DND-41 (cell line): ENCODE results near the gene STRN3.
"Not testable (repeated sequence)": the region's sequence is repeated elsewhere in the genome, so short reads cannot be mapped to it uniquely, and the experiment has no call there.

ENCODE experiments used
- ATAC-seq: fragments of 200-7000 bp; cut with Tn5 transposase; 3 replicates; pipeline ENCODE4 v1.9.1; 2021; ENCODE audit warnings: low read depth; ENCODE audit not compliant: insufficient read depth
- DNase-seq: peaks from one replicate; pipeline ENCODE4 v3.0.0-alpha.2; 2020
- H2AFZ ChIP-seq: 2 replicates; pipeline ENCODE4 v1.6.0; 2012; ENCODE audit warnings: low read depth, low read length
- H3K27ac ChIP-seq: 2 replicates; pipeline ENCODE4 v1.5.1; 2012; ENCODE audit warnings: low read length, inconsistent platforms
- H3K27me3 ChIP-seq: fragments of 200-600 bp; sonication (generic); 2 replicates; pipeline ENCODE4 v1.6.0; 2012; ENCODE audit warnings: low read length, mild to moderate bottlenecking, inconsistent platforms; ENCODE audit not compliant: insufficient read depth, poor library complexity
- H3K36me3 ChIP-seq: 2 replicates; pipeline ENCODE4 v1.5.1; 2012; ENCODE audit warnings: low read length, inconsistent platforms; ENCODE audit not compliant: insufficient read depth
- H3K4me1 ChIP-seq: 2 replicates; pipeline ENCODE4 v1.5.1; 2012; ENCODE audit warnings: mild to moderate bottlenecking, low read length; ENCODE audit not compliant: insufficient read depth
- H3K4me2 ChIP-seq: 2 replicates; pipeline ENCODE4 v1.6.0; 2012; ENCODE audit warnings: mild to moderate bottlenecking, moderate library complexity, low read length, inconsistent platforms; ENCODE audit not compliant: insufficient read depth
- H3K4me3 ChIP-seq, 2 experiments: fragments of 200-600 bp in 1 of 2; shearing (Covaris generic) in 1 of 2; 2 replicates each; pipeline ENCODE4 v1.5.1; 2012 to 2016; ENCODE audit warnings: inconsistent platforms in 2 of 2, low read length in 2 of 2, mild to moderate bottlenecking in 2 of 2, low read depth in 1 of 2, moderate library complexity in 1 of 2
- H3K79me2 ChIP-seq: 2 replicates; pipeline ENCODE4 v1.6.0; 2012; ENCODE audit warnings: low read length, inconsistent platforms; ENCODE audit not compliant: insufficient read depth
- H3K9ac ChIP-seq: 2 replicates; pipeline ENCODE4 v1.6.0; 2012; ENCODE audit warnings: low read depth, mild to moderate bottlenecking, inconsistent platforms, low read length, moderate library complexity
- H3K9me3 ChIP-seq: 2 replicates; pipeline ENCODE4 v1.5.1; 2012; ENCODE audit warnings: low read length, moderate library complexity, mild to moderate bottlenecking, inconsistent platforms; ENCODE audit not compliant: insufficient read depth, severe bottlenecking
- H4K20me1 ChIP-seq: 2 replicates; pipeline ENCODE4 v1.6.0; 2012; ENCODE audit warnings: low read length; ENCODE audit not compliant: insufficient read depth
- EZH2 ChIP-seq: IDR thresholded peaks from 3 replicates; pipeline ENCODE4 v1.6.1; 2012; ENCODE audit warnings: borderline replicate concordance, low read depth, mild to moderate bottlenecking, moderate library complexity, low read length, inconsistent platforms; ENCODE audit not compliant: severe bottlenecking
- TF ChIP-seq, protein P1 (sequence below): IDR thresholded peaks from 2 replicates; pipeline ENCODE4 v1.5.1; 2012; ENCODE audit warnings: borderline replicate concordance, low read length, moderate library complexity, mild to moderate bottlenecking; ENCODE audit not compliant: poor library complexity, severe bottlenecking; ENCODE audit errors: extremely low read depth

Gene STRN3

DNA sequence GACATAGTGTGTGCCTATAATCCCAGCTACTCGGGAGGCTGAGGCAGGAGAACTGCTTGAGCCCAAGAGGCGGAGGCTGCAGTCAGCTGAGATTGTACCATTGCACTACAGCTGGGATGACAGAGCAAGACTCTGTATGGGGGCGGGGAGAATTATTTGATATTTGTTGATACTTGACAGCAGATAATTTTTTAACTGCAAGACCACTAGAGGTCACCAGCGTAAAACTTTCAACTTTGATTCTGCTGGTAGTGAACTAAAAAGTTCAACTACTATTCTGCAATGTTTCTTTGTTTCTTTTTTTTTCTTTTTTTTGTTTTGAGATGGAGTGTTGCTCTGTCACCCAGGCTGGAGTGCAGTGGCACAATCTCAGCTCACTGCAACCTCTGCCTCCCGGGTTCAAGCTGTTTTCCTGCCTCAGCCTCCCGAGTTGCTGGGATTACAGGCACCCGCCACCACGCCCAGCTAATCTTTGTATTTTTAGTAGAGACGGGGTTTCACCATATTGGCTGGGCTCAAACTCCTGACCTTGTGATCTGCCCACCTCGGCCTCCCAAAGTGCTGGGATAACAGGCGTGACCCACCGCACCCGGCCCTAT lies 46.0 kb downstream of the STRN3 start:
- not testable (repeated sequence) for H3K9me3 ChIP-seq, H3K4me2 ChIP-seq, H3K4me3 ChIP-seq, H3K4me1 ChIP-seq, H2AFZ ChIP-seq, H3K9ac ChIP-seq, H3K36me3 ChIP-seq, H3K27me3 ChIP-seq, H3K27ac ChIP-seq
- Histone ChIP-seq H4K20me1 (peaks cover 30% of the 10 kb centered on the region), H3K79me2 (peaks cover 95% of the 10 kb centered on the region)
- ATAC-seq = peak; percentile 85
- TF ChIP-seq, protein P1, sequence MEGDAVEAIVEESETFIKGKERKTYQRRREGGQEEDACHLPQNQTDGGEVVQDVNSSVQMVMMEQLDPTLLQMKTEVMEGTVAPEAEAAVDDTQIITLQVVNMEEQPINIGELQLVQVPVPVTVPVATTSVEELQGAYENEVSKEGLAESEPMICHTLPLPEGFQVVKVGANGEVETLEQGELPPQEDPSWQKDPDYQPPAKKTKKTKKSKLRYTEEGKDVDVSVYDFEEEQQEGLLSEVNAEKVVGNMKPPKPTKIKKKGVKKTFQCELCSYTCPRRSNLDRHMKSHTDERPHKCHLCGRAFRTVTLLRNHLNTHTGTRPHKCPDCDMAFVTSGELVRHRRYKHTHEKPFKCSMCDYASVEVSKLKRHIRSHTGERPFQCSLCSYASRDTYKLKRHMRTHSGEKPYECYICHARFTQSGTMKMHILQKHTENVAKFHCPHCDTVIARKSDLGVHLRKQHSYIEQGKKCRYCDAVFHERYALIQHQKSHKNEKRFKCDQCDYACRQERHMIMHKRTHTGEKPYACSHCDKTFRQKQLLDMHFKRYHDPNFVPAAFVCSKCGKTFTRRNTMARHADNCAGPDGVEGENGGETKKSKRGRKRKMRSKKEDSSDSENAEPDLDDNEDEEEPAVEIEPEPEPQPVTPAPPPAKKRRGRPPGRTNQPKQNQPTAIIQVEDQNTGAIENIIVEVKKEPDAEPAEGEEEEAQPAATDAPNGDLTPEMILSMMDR = peak; percentile 68
- peak; percentile 46 for DNase-seq

GRCh38 chr14:30977752-30978151 lies 48.4 kb downstream of the STRN3 start:
- Histone ChIP-seq H2AFZ (no peak overlapping the region), H3K4me3 (no peak overlapping the region), H3K9me3 (no peaks in the 10 kb centered on the region), H4K20me1 (peaks cover 42% of the 10 kb centered on the region), H3K36me3 (no peaks in the 10 kb centered on the region; the same call in 1 of the 2 replicates), H3K79me2 (peaks cover 96% of the 10 kb centered on the region), H3K27me3 (no peaks in the 10 kb centered on the region), H3K27ac (no peak overlapping the region), H3K9ac (no peak overlapping the region), H3K4me2 (no peak overlapping the region), H3K4me1 (no peaks in the 10 kb centered on the region)
- DNase-seq = no peak
- TF ChIP-seq EZH2 = no peak
- TF ChIP-seq, protein P1 = no peak
- no peak for ATAC-seq

DNA sequence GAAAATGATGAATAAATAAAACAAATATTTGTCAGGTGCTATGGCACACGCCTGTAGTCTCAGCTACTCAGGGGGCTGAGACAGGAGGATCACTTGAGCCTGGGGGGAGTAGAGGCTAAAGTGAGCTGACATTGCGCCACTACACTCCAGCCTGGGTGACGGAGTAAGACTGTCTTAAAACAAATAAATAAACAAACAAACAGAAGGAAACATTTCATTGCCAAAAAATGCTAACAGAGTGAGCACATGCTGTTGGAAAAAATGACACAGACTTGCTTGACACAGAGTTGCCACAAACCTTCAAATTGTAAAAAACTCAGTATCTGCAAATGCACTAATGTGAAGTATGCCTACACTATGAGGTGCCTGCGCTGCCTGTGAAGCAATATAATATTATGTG lies 51.6 kb downstream of the STRN3 start:
- no peaks in the 10 kb centered on the region for H3K27me3 ChIP-seq
- H3K9ac ChIP-seq = no peak overlapping the region
- H4K20me1 ChIP-seq = peaks cover 28% of the 10 kb centered on the region
- H2AFZ ChIP-seq = no peak overlapping the region
- no peaks in the 10 kb centered on the region for H3K4me1 ChIP-seq
- ATAC-seq = no peak
- DNase-seq = no peak
- no peak overlapping the region for H3K27ac ChIP-seq
- no peaks in the 10 kb centered on the region; the same call in 1 of the 2 replicates for H3K36me3 ChIP-seq
- peaks cover 97% of the 10 kb centered on the region for H3K79me2 ChIP-seq
- no peaks in the 10 kb centered on the region for H3K9me3 ChIP-seq
- H3K4me3 ChIP-seq = no peak overlapping the region
- TF ChIP-seq, protein P1 = no peak
- TF ChIP-seq EZH2 = no peak
- no peak overlapping the region for H3K4me2 ChIP-seq
